HG03097 (cell line): ENCODE data around the gene ETNK2.

ENCODE experiments used
- ATAC-seq: cut with Tn5 transposase; IDR thresholded peaks from one replicate; pipeline ENCODE4 v1.9.1; 2021; ENCODE audit not compliant: unreplicated experiment, low FRiP score

Gene ETNK2

GRCh38 chr1:204151552-204152309 lies at the start of gene ETNK2:
Gene ETNK2 (minus strand): TSS chr1:204152044. CDS start chr1:204151852, 192 bp downstream.
- ATAC-seq: no peak

- ATAC-seq: no peak
Observed at GRCh38 chr1:204201348-204202040, 49.6 kb upstream of the ETNK2 start.

GRCh38 chr1:204199579-204199978 lies 47.7 kb upstream of the ETNK2 start:
- ATAC-seq: no peak

- ATAC-seq: no peak
Observed at GRCh38 chr1:204198348-204199340, 46.8 kb upstream of the ETNK2 start.

- no peak for ATAC-seq
Observed at GRCh38 chr1:204197068-204197467, 45.2 kb upstream of the ETNK2 start.

- no peak for ATAC-seq
Observed at GRCh38 chr1:204196068-204196795, 44.4 kb upstream of the ETNK2 start, which contains the start of gene KISS1. Gene KISS1 (minus strand): TSS chr1:204196491. CDS start chr1:204192876, 3,615 bp downstream.

- ATAC-seq: no peak
Observed at GRCh38 chr1:204194771-204195170, 42.9 kb upstream of the ETNK2 start.

GRCh38 chr1:204194080-204194479 lies 42.2 kb upstream of the ETNK2 start:
- ATAC-seq: no peak

- no peak for ATAC-seq
Observed at GRCh38 chr1:204192589-204193352, 40.9 kb upstream of the ETNK2 start.

GRCh38 chr1:204192046-204192445 lies 40.2 kb upstream of the ETNK2 start:
- ATAC-seq: no peak

GRCh38 chr1:204191456-204191855 lies 39.6 kb upstream of the ETNK2 start:
- no peak for ATAC-seq

- ATAC-seq: no peak
Observed at GRCh38 chr1:204190212-204191211, 38.7 kb upstream of the ETNK2 start.

GRCh38 chr1:204188959-204189639 lies 37.3 kb upstream of the ETNK2 start:
- ATAC-seq: no peak

- no peak for ATAC-seq
Observed at GRCh38 chr1:204186597-204186996, 34.8 kb upstream of the ETNK2 start.

GRCh38 chr1:204181116-204181515 lies 29.3 kb upstream of the ETNK2 start:
- ATAC-seq: no peak

GRCh38 chr1:204180133-204180532 lies 28.3 kb upstream of the ETNK2 start:
- ATAC-seq: no peak

GRCh38 chr1:204178487-204179281 lies 26.8 kb upstream of the ETNK2 start:
- no peak for ATAC-seq
